Breast epithelium (tissue), 4 donors: ENCODE results near the gene IL32. TPM values are rescaled to one million over a fixed set of nuclear protein-coding genes. Genes with fewer than 3 reads are reported as not detected.
A peak's percentile ranks its signal among the peaks of the same experiment; 100 is the strongest.

ENCODE experiments used
- DNase-seq, 2 donors: peaks; one replicate each; pipeline ENCODE4 v3.0.0-alpha.2; 2019; ENCODE audit warnings: low spot score in 2 of 2
- H3K27ac ChIP-seq, 2 donors: fragments of 200-600 bp; sonication (generic) in 1 of 2; one replicate each; pipeline ENCODE4 v1.5.1; 2016 to 2019; ENCODE audit warnings: mild to moderate bottlenecking in 1 of 2
- H3K27me3 ChIP-seq, 2 donors: fragments of 200-600 bp; sonication (generic) in 1 of 2; one replicate each; pipeline versions ENCODE4 v1.5.1 to v1.6.0; 2017 to 2019; ENCODE audit warnings: control low read depth in 1 of 2, mild to moderate bottlenecking in 1 of 2
- H3K36me3 ChIP-seq: fragments of 200-600 bp; one replicate; pipeline ENCODE4 v1.5.1; 2019
- H3K4me1 ChIP-seq, 2 donors: fragments of 200-600 bp; sonication (generic); one replicate each; pipeline ENCODE4 v1.5.1; 2016 to 2019; ENCODE audit warnings: control low read depth in 1 of 2
- H3K4me3 ChIP-seq, 3 donors: fragments of 200-600 bp; sonication (generic); 1 replicate in 2 of 3; 2 replicates in 1 of 3; pipeline ENCODE4 v1.5.1; 2016 to 2019; ENCODE audit warnings: mild to moderate bottlenecking in 3 of 3, moderate library complexity in 2 of 3
- H3K9me3 ChIP-seq, 2 donors: fragments of 200-600 bp; sonication (generic) in 1 of 2; one replicate each; pipeline ENCODE4 v1.5.1; 2016 to 2019; ENCODE audit warnings: control low read depth in 1 of 2
- CTCF ChIP-seq, 3 donors: fragments of 450-650 bp; IDR thresholded peaks; one replicate each; pipeline ENCODE4 v1.5.1; 2016 to 2017; ENCODE audit warnings: antibody characterized with exemption in 3 of 3, mild to moderate bottlenecking in 3 of 3, moderate library complexity in 3 of 3
- POLR2A ChIP-seq: fragments of 450-650 bp; IDR thresholded peaks from one replicate; pipeline ENCODE4 v1.6.1; 2016; ENCODE audit warnings: antibody characterized with exemption, mild to moderate bottlenecking, moderate library complexity
- POLR2AphosphoS5 ChIP-seq, 3 donors: sonication (generic); formaldehyde crosslinking; IDR thresholded peaks; one replicate each; pipeline ENCODE4 v1.6.1; 2017; ENCODE audit warnings: antibody characterized with exemption in 3 of 3
- intact Hi-C: fragments of 100-400 bp; cut with DNase I; formaldehyde crosslinking; loops from one replicate; pipeline ENCODE4 v1.15.1; 2023; ENCODE audit warnings: low total_unique reads
- total RNA-seq, 3 donors: library from RNA; depleted of rRNA; stranded (reverse); fragments of >200 nt; gene quantifications; one replicate each; pipeline ENCODE4 v1.1.0, GENCODE V29; 2016

IL32 gene
- total RNA-seq, 3 donors from 2014 or later = 9.1 to 17.0 (median 12.0) TPM

DNA sequence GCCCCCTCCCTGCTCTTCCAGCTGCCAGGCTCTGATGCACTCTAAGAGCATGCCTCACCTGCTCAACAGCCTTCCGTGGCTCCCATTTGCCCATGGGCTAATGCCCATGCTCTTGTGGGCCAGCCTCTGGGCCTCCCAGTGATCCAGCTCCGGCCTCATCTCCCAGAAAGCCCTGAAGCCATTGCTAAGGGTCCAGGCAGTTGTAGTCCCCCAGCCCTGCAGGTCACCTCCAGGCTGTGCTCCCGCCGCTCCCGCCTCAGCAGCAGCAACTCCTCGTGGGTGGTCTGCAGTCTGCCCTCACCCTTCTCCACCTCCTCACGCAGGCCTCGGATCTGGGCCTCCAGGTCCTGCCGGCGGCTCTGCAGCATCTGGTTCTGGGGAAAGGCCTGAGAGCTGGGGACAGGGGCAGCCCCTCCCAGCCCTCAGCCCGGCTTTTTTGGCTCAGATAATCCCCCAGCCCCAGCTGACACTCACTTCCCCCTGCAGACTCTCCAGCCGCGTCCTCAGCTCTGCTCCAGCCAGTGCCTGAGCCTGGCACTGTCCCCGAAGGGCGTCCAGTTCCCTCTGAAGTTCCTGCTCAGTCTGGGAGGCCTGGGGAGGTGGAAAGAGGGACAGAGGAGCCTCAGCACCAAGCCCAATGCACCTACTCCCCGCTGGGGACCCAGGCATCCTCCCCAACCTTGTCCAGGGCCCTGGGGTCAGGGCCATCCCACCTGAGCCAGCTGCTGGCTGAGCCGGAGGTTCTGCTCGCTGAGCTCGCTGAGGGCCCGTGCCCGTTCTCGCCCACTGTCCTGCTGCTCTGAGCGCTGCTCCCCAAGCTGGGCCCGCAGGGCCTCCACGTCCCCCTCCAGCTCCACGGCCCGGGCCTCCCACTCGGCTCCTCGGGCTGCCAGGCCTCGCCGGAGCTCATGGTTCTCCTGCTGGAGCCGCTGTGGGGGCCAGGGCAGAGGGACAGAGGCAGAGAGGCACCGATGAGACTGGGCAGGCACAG is 34.9 kb upstream of the IL32 start:
- H3K27me3 ChIP-seq = peaks cover 0 to 7% of the 10 kb centered on the region in 2 donors
- intact Hi-C loops = no loop called here
- H3K4me1 ChIP-seq = peaks cover 0 to 3% of the 10 kb centered on the region in 2 donors
- H3K36me3 ChIP-seq = no peaks in the 10 kb centered on the region
- no peak for DNase-seq
- H3K4me3 ChIP-seq = no peak overlapping the region
- no peaks in the 10 kb centered on the region for H3K9me3 ChIP-seq
- TF ChIP-seq POLR2A = no peak
- TF ChIP-seq POLR2AphosphoS5 (IDR thresholded peaks at IDR 0.05) = no peak
- no peak for TF ChIP-seq CTCF (IDR thresholded peaks at IDR 0.05)
- no peak overlapping the region for H3K27ac ChIP-seq

DNA sequence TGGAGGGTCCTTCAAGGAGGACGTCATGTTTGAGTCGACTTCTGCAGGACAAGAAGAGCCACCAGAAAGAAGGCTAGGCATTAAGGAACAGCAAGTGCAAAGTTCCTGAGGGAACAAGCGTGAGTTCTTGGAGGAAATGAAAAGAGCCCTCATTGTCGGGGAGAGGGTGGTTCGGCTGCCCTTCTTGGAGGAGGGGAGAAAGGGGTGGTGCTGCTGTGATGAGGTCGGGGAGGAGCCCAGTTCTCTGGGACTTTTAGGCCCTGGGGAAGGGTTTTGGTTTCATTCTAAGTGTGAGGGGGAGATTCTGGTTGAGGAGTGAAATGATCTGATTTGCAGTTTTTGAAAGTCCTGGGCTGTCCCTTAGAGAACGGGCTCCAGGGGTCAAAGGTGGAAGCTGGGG is 32.8 kb upstream of the IL32 start:
- Histone ChIP-seq H3K27me3 (peaks cover 0 to 23% of the 10 kb centered on the region in 2 donors), H3K9me3 (no peaks in the 10 kb centered on the region), H3K4me1 (peaks cover 0 to 4% of the 10 kb centered on the region in 2 donors), H3K27ac (peak overlapping the region in 1 of 2 donors; percentile 13), H3K4me3 (no peak overlapping the region), H3K36me3 (no peaks in the 10 kb centered on the region)
- TF ChIP-seq CTCF (IDR thresholded peaks at IDR 0.05) = no peak
- intact Hi-C loops = no loop called here
- no peak for DNase-seq

DNA sequence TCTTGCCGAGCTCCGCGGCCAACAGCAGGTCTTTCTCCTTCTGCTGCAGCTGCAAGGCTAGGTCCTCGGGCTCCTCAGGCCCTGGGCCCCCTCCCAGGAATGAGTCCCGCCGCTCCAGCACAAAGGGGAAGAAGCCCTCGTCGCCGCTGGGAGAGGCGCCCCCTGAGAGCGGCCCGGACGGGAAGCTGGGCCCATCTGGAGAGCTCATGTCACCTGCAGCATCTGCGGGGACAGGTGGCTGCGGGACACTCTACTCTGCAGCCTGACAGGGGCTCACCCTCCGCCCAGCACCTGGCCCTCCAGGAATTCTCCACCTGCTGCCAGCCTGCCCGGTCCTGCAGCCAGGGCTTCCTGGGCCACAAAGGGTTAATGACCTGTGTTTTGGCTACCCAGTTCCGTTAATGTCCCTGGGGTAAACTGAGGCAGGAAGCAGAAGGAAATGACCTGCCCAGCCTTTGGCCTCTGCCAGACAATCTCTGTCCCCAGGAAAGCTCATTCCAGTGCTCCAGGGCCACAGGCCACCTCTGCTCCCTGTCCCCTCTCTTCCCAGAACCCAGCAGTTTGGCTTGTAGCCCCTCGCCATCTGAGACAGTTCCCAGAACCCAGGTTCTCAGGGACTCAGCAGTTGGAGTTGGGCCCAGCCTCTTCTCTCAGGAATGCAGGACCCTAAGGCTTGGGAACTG is 30.0 kb upstream of the IL32 start:
- H3K4me3 ChIP-seq = peak overlapping the region in 2 of 3 donors; percentile 64 to 66
- peak overlapping the region in 1 of 2 donors; percentile 91 for H3K27ac ChIP-seq

GRCh38 chr16:3035972-3036725 is 29.3 kb upstream of the IL32 start:
- peak overlapping the region; percentile 76 to 91 for H3K27ac ChIP-seq
- H3K27me3 ChIP-seq = peaks cover 0 to 40% of the 10 kb centered on the region in 2 donors
- H3K4me1 ChIP-seq = peaks cover 0 to 4% of the 10 kb centered on the region in 2 donors
- H3K9me3 ChIP-seq = no peaks in the 10 kb centered on the region
- H3K4me3 ChIP-seq = peak overlapping the region in 2 of 3 donors; percentile 64 to 66
- no peaks in the 10 kb centered on the region for H3K36me3 ChIP-seq
- TF ChIP-seq POLR2AphosphoS5 (IDR thresholded peaks at IDR 0.05) = peak in 1 of 3 donors; percentile 42
- TF ChIP-seq POLR2A = no peak
- intact Hi-C loops = no loop called here
- DNase-seq = no peak

More for the DNA sequence above, 30.0 kb upstream of the IL32 start:
- Histone ChIP-seq H3K27me3 (peaks cover 0 to 40% of the 10 kb centered on the region in 2 donors), H3K4me1 (peaks cover 0 to 4% of the 10 kb centered on the region in 2 donors), H3K36me3 (no peaks in the 10 kb centered on the region), H3K9me3 (no peaks in the 10 kb centered on the region)
- DNase-seq = no peak
- TF ChIP-seq POLR2AphosphoS5 (IDR thresholded peaks at IDR 0.05) (no peak), POLR2A (no peak), CTCF (IDR thresholded peaks at IDR 0.05) (no peak)
- intact Hi-C loops = no loop called here

- no peaks in the 10 kb centered on the region for H3K9me3 ChIP-seq
- no peaks in the 10 kb centered on the region for H3K36me3 ChIP-seq
- H3K4me1 ChIP-seq = peaks cover 0 to 4% of the 10 kb centered on the region in 2 donors
- TF ChIP-seq POLR2A = no peak
- TF ChIP-seq CTCF (IDR thresholded peaks at IDR 0.05) = no peak
- no peak for TF ChIP-seq POLR2AphosphoS5 (IDR thresholded peaks at IDR 0.05)
- H3K27ac ChIP-seq = peak within 1 kb of the TSS; percentile 76 to 91
- intact Hi-C loops = no loop called here
- H3K4me3 ChIP-seq = peak within 1 kb of the TSS in 2 of 3 donors; percentile 64 to 66
- H3K27me3 ChIP-seq = peaks cover 0 to 40% of the 10 kb centered on the region in 2 donors
- DNase-seq = no peak
Measured at GRCh38 chr16:3036726-3037315, 28.6 kb upstream of the IL32 start, which contains the start of gene BICDL2. BICDL2 (minus strand) TSS chr16:3036944; CDS start chr16:3035496, 1,448 bp downstream.
